EH (cell line): ENCODE results near the gene DCUN1D3.
"Not testable (repeated sequence)": the region's sequence is repeated elsewhere in the genome, so short reads cannot be mapped to it uniquely, and the experiment has no call there.

Source experiments
- DNase-seq: peaks from one replicate; pipeline ENCODE4 v3.0.0-alpha.2; 2015; ENCODE audit warnings: low read depth

Gene DCUN1D3

GRCh38 chr16:20887207-20887606 is 13.0 kb downstream of the DCUN1D3 start:
- DNase-seq: no peak

- DNase-seq: no peak
Observed at GRCh38 chr16:20886320-20886719, 13.8 kb downstream of the DCUN1D3 start.

GRCh38 chr16:20884240-20884556 is 16.0 kb downstream of the DCUN1D3 start:
- DNase-seq: peak; percentile 80

GRCh38 chr16:20883554-20884239 is 16.5 kb downstream of the DCUN1D3 start:
- DNase-seq: no peak

- DNase-seq: no peak
Observed at GRCh38 chr16:20881503-20881878, 18.7 kb downstream of the DCUN1D3 start.

GRCh38 chr16:20880867-20881502 is 19.2 kb downstream of the DCUN1D3 start:
- no peak for DNase-seq

GRCh38 chr16:20879175-20880040 is 20.8 kb downstream of the DCUN1D3 start:
- DNase-seq: peak; percentile 62

- no peak for DNase-seq
Observed at GRCh38 chr16:20878682-20879147, 21.4 kb downstream of the DCUN1D3 start.

GRCh38 chr16:20875355-20875650 is 24.9 kb downstream of the DCUN1D3 start:
- no peak for DNase-seq

GRCh38 chr16:20874088-20874581 is 26.0 kb downstream of the DCUN1D3 start:
- no peak for DNase-seq

GRCh38 chr16:20873331-20873730 is 26.8 kb downstream of the DCUN1D3 start:
- DNase-seq: no peak

GRCh38 chr16:20871941-20872815 is 28.0 kb downstream of the DCUN1D3 start:
- DNase-seq: no peak

- no peak for DNase-seq
Observed at GRCh38 chr16:20871258-20871657, 28.9 kb downstream of the DCUN1D3 start.

- no peak for DNase-seq
Observed at GRCh38 chr16:20870122-20870820, 29.9 kb downstream of the DCUN1D3 start.

GRCh38 chr16:20868890-20869289 is 31.3 kb downstream of the DCUN1D3 start:
- DNase-seq: peak; percentile 76

GRCh38 chr16:20867585-20867984 is 32.6 kb downstream of the DCUN1D3 start:
- peak; percentile 35 for DNase-seq

- DNase-seq: no peak
Observed at GRCh38 chr16:20866801-20867200, 33.4 kb downstream of the DCUN1D3 start.

GRCh38 chr16:20866145-20866772 is 33.9 kb downstream of the DCUN1D3 start:
- peak; percentile 88 for DNase-seq

GRCh38 chr16:20865420-20866131 is 34.6 kb downstream of the DCUN1D3 start:
- DNase-seq: peak; percentile 77

- not testable (repeated sequence) for DNase-seq
Observed at GRCh38 chr16:20864376-20864775, 35.8 kb downstream of the DCUN1D3 start.
